ENCODE data around the gene PIK3R3. TPM values are rescaled to one million over a fixed set of nuclear protein-coding genes. Genes with fewer than 3 reads are reported as not detected.

PIK3R3 gene
- total RNA-seq, 1 donor from 2014 or later: 38.1 TPM

GRCh38 chr1:46080257-46080656 is 52.2 kb downstream of the PIK3R3 start:
- peaks cover 12% of the 10 kb centered on the region for H3K4me1 Mint-ChIP-seq (ENCODE audit: unreplicated experiment)
- H3K27me3 Mint-ChIP-seq (ENCODE audit: unreplicated experiment): no peaks in the 10 kb centered on the region
- DNase-seq (ENCODE audit: low spot score): no peak
- TF ChIP-seq CTCF (IDR thresholded peaks at IDR 0.05; ENCODE audit: unreplicated experiment): no peak
- no peak overlapping the region for H3K4me3 Mint-ChIP-seq (ENCODE audit: unreplicated experiment)
- H3K9me3 Mint-ChIP-seq (ENCODE audit: unreplicated experiment): no peaks in the 10 kb centered on the region
- H3K27ac Mint-ChIP-seq (ENCODE audit: unreplicated experiment): no peak overlapping the region
- peaks cover 9% of the 10 kb centered on the region for H3K36me3 Mint-ChIP-seq (ENCODE audit: low read depth, unreplicated experiment)

DNA sequence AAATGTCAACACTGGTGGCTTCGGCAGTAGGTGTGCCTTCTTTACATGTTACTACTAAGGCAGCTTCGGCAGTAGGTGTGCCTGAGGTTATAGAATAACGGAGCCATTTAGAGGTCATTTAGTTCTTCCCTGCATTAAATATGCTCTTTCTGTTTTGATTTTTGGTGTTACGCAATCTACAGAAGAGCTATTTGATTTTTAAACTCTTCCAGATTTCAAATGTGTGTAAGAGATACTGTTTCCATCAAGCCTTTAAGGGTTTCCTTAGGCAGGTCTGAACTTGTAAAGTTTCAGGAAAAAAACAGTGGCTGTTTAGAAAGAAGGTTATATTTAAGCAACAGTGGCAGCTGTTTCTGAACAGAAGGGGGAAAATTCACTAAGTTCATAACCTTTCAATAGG is 54.8 kb downstream of the PIK3R3 start:
- H3K9me3 Mint-ChIP-seq (ENCODE audit: unreplicated experiment): no peaks in the 10 kb centered on the region
- peaks cover 9% of the 10 kb centered on the region for H3K36me3 Mint-ChIP-seq (ENCODE audit: low read depth, unreplicated experiment)
- no peak overlapping the region for H3K4me3 Mint-ChIP-seq (ENCODE audit: unreplicated experiment)
- H3K27ac Mint-ChIP-seq (ENCODE audit: unreplicated experiment): no peak overlapping the region
- no peak for TF ChIP-seq CTCF (IDR thresholded peaks at IDR 0.05; ENCODE audit: unreplicated experiment)
- no peaks in the 10 kb centered on the region for H3K27me3 Mint-ChIP-seq (ENCODE audit: unreplicated experiment)
- peaks cover 12% of the 10 kb centered on the region for H3K4me1 Mint-ChIP-seq (ENCODE audit: unreplicated experiment)
- no peak for DNase-seq (ENCODE audit: low spot score)

- Mint-ChIP-seq H3K27ac (ENCODE audit: unreplicated experiment) (no peak overlapping the region), H3K36me3 (ENCODE audit: low read depth, unreplicated experiment) (peaks cover 9% of the 10 kb centered on the region), H3K9me3 (ENCODE audit: unreplicated experiment) (no peaks in the 10 kb centered on the region), H3K4me1 (ENCODE audit: unreplicated experiment) (peaks cover 3% of the 10 kb centered on the region), H3K4me3 (ENCODE audit: unreplicated experiment) (peak overlapping the region; percentile 12), H3K27me3 (ENCODE audit: unreplicated experiment) (no peaks in the 10 kb centered on the region)
- no peak for DNase-seq (ENCODE audit: low spot score)
- TF ChIP-seq CTCF (IDR thresholded peaks at IDR 0.05; ENCODE audit: unreplicated experiment): no peak
Measured at GRCh38 chr1:46076343-46076742, 56.1 kb downstream of the PIK3R3 start.

DNA sequence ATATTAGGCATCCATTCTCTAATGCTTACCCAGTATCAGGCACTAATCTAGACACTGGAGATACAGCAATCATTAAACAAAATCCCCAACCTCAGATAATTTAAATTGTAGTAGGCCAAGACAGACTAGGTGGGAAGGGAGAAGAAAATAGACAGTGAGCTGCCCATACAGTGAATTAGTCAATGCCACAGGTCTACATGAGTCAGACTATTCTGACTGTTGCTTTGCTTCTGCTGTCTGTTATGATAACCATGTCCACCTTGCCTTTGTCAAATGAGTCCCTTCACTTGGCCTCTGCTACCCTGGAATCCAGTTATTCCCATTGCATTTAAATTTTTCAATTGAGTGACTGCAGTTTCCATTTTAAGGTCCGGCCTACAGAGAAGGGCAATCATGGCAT is 59.5 kb downstream of the PIK3R3 start:
- Mint-ChIP-seq H3K27ac (ENCODE audit: unreplicated experiment) (no peak overlapping the region), H3K36me3 (ENCODE audit: low read depth, unreplicated experiment) (peaks cover 9% of the 10 kb centered on the region), H3K27me3 (ENCODE audit: unreplicated experiment) (no peaks in the 10 kb centered on the region), H3K9me3 (ENCODE audit: unreplicated experiment) (no peaks in the 10 kb centered on the region), H3K4me3 (ENCODE audit: unreplicated experiment) (no peak overlapping the region), H3K4me1 (ENCODE audit: unreplicated experiment) (no peaks in the 10 kb centered on the region)
- DNase-seq (ENCODE audit: low spot score): no peak
- TF ChIP-seq CTCF (IDR thresholded peaks at IDR 0.05; ENCODE audit: unreplicated experiment): no peak

DNA sequence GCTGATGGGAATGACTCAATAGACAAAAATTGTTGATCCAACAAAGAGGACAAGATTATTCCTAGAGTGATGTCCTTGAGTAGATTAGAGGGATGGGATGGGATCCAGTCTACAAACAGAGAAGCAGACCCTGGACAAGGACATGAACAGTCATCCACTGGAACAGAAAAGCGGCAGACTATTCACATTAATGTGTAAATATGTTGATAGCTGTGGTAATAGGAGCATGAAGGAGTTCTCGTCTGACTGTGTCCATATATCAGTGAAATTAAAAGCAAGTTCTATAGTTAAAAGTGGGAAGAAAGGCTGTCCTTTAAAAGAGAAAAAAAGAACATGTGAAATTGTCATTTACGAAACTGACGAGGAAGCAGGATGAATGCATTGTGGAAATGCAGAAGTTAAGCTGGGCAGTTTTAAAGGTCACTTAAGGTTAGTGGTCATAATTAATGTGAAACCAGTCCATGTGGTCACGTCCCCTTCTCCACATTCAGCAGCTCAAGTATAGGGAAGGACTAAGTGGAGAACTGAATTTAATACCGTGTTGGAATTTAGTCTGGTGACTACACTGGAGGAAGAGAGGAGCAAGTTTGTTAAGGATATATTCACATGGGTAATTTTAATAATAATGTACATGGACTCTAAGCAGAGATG is 62.1 kb downstream of the PIK3R3 start:
- Mint-ChIP-seq H3K4me3 (ENCODE audit: unreplicated experiment) (no peak overlapping the region), H3K27me3 (ENCODE audit: unreplicated experiment) (no peaks in the 10 kb centered on the region), H3K4me1 (ENCODE audit: unreplicated experiment) (peaks cover 5% of the 10 kb centered on the region), H3K9me3 (ENCODE audit: unreplicated experiment) (no peaks in the 10 kb centered on the region), H3K36me3 (ENCODE audit: low read depth, unreplicated experiment) (peaks cover under 1% of the 10 kb centered on the region), H3K27ac (ENCODE audit: unreplicated experiment) (no peak overlapping the region)
- no peak for TF ChIP-seq CTCF (IDR thresholded peaks at IDR 0.05; ENCODE audit: unreplicated experiment)
- no peak for DNase-seq (ENCODE audit: low spot score)

Measured in endothelial cell (in vitro differentiated cells).